WERI-Rb-1 (cell line): ENCODE measurements around the gene MFAP3L.

ENCODE experiments used
- DNase-seq: peaks from one replicate; pipeline ENCODE4 v3.0.0-alpha.2; 2020
- H3K27ac ChIP-seq: fragments of 250-450 bp; sonication (Bioruptor Pico); 2 replicates; pipeline ENCODE4 v1.5.1; 2020; ENCODE audit warnings: mild to moderate bottlenecking, moderate library complexity
- H3K27me3 ChIP-seq: fragments of 250-450 bp; sonication (Bioruptor Pico); 2 replicates; pipeline ENCODE4 v1.5.1; 2021; ENCODE audit warnings: mild to moderate bottlenecking, low read depth, moderate library complexity; ENCODE audit not compliant: insufficient read depth, severe bottlenecking
- H3K36me3 ChIP-seq: fragments of 250-450 bp; sonication (Bioruptor Pico); 2 replicates; pipeline ENCODE4 v1.5.1; 2020; ENCODE audit warnings: mild to moderate bottlenecking, moderate library complexity
- H3K4me3 ChIP-seq: 2 replicates; pipeline ENCODE4 v1.5.1; 2011; ENCODE audit warnings: low read depth, mild to moderate bottlenecking, control low read depth, low read length
- H3K9me3 ChIP-seq: fragments of 250-450 bp; sonication (Bioruptor Pico); 2 replicates; pipeline ENCODE4 v1.5.1; 2021; ENCODE audit warnings: mild to moderate bottlenecking, moderate library complexity; ENCODE audit not compliant: severe bottlenecking
- TF ChIP-seq, protein P1 (sequence below): IDR thresholded peaks from 2 replicates; pipeline ENCODE4 v1.5.1; 2011; ENCODE audit warnings: low read depth, mild to moderate bottlenecking, control low read depth, inconsistent platforms, low read length

Gene MFAP3L

DNA sequence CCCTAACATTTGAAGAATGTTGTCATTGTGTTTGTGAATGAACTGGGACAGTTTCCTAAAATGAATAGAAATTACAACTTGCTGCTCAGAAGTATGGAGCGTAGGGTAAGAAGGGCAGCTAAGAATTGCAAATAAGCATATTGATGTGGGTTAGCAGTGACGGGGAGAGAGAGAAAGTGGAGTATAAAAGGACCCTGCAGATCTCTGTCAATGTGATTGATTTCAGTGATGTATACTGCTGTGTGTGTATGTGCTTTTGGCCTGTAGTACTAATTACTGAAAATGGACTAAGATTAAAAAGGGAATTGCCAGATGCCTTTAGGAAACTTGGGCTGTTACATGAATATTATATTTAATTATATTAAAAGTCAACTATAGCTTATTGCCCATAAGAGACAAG lies 7.8 kb upstream of the MFAP3L start:
- Histone ChIP-seq H3K9me3 (no peaks in the 10 kb centered on the region), H3K27ac (no peak overlapping the region), H3K27me3 (no peaks in the 10 kb centered on the region), H3K4me3 (no peak overlapping the region), H3K36me3 (no peaks in the 10 kb centered on the region)
- no peak for DNase-seq
- TF ChIP-seq, protein P1, sequence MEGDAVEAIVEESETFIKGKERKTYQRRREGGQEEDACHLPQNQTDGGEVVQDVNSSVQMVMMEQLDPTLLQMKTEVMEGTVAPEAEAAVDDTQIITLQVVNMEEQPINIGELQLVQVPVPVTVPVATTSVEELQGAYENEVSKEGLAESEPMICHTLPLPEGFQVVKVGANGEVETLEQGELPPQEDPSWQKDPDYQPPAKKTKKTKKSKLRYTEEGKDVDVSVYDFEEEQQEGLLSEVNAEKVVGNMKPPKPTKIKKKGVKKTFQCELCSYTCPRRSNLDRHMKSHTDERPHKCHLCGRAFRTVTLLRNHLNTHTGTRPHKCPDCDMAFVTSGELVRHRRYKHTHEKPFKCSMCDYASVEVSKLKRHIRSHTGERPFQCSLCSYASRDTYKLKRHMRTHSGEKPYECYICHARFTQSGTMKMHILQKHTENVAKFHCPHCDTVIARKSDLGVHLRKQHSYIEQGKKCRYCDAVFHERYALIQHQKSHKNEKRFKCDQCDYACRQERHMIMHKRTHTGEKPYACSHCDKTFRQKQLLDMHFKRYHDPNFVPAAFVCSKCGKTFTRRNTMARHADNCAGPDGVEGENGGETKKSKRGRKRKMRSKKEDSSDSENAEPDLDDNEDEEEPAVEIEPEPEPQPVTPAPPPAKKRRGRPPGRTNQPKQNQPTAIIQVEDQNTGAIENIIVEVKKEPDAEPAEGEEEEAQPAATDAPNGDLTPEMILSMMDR, result no peak

DNA sequence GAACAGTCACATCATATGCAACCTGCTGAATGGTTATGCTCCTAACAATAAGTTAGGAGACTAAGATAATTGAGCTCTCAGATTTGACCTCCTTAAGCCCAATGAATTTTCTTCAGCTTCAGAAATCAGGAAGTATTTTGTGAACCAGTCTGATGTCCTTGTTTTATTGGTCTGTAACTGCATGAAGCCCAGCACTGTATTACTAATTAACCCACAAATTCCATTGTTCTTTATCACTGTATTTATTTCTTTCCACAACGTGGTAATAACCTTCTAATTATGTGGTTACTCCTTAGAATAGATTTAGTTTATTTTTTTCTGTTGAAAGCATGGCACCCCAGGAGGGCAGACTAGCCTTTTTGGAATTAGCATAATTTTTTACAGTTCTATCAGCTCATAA lies 3.9 kb upstream of the MFAP3L start:
- Histone ChIP-seq H3K27ac (no peak overlapping the region), H3K27me3 (no peaks in the 10 kb centered on the region), H3K9me3 (peaks cover 4% of the 10 kb centered on the region), H3K4me3 (no peak overlapping the region), H3K36me3 (no peaks in the 10 kb centered on the region)
- TF ChIP-seq, protein P1, result no peak
- DNase-seq, result no peak

DNA sequence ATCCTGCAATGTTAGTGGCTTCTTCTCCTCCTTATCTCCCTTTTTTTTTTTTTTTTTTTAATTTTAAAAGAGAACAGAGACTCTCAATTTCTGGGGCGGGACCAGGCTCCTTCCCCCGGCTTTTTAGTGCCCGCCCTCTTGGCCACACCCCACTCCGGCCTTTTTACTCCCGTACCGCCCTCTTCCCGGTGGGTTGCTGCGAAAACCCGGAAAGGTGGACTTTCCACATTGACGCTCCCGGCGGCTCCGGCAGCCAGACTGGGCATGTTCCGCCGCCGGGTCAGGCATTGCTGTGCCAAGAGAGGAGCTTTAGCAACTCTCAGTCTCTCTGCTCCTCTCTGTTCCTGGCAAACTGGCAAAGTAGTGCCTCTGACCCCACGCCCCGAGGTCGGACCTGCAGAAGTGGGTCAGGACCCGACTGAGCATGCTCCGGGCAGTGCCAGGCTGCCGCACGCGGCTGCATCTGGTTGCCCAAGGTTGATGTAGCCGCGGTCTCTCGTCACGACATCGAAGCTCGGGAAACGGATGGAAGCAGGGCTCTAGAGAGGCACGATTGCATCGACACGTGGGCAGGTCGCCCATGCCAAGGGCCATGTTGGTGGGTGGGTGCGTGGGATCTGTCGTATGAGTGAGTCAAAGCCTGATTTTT lies 1.1 kb upstream of the MFAP3L start:
- H3K36me3 ChIP-seq, result peaks cover 5% of the 10 kb centered on the region
- DNase-seq, result peak; percentile 98
- H3K27me3 ChIP-seq, result no peaks in the 10 kb centered on the region
- H3K9me3 ChIP-seq, result peaks cover 4% of the 10 kb centered on the region
- H3K4me3 ChIP-seq, result peak overlapping the region; percentile 54
- TF ChIP-seq, protein P1, result no peak
- peak overlapping the region; percentile 91 for H3K27ac ChIP-seq

DNA sequence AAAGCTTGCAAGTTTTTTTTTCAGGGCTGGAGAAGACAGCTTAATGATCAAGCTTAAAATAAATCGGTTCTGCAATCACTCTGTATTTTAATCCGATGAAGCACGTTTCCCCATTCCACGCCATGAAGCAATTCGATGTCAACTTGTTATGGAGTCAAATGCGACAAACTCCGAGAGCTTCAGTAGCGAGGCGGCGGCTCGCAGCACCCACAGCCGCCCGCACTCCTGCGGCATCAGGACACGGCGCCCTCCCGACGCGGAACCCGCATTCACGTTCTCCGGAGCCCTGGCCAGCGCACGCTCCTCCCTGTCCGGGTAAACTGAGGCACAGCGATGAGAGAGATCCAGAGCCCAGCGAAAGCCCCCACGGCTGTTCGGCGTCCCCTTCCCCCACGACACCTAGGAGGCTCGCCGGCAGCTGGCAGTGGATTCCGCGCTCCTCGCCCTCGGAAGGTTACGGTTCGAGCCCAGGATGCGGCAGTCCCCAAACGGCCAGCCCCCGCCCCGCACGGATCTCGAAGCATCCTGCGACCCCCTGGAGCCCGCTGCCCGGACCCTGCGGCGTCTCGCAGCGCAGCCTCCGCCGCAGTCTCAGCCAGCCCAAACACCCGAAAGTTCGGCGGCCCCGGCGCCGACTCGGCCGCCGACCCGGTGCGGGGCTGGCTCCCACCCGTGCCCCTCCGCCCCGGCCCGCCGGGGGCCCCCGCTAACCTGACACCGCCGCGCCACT lies 507 bp downstream of the MFAP3L start:
- TF ChIP-seq, protein P1, result no peak
- no peaks in the 10 kb centered on the region for H3K27me3 ChIP-seq
- DNase-seq, result peak; percentile 60
- peaks cover 9% of the 10 kb centered on the region for H3K36me3 ChIP-seq
- peak overlapping the region; percentile 91 for H3K27ac ChIP-seq
- peaks cover 4% of the 10 kb centered on the region for H3K9me3 ChIP-seq
- H3K4me3 ChIP-seq, result peak overlapping the region; percentile 83

DNA sequence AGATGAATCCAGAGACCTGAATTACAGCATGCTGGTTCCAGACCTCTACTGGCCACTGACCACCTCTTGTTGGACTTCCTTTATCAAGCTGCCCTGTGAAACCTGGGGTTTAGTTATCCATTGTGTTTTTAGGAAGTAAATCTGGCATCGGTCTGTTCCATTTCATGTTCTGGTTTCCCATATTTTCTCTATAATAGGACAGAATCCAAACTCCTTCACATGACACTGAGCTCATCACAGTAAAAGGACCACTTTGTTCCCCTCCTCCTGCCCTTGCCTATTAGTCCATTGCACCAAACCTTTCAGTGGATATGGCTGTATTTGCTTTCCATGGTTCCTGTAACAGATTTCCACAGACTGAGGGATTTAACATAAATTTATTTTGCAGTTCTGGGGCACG lies 4.0 kb downstream of the MFAP3L start:
- H3K27me3 ChIP-seq, result no peaks in the 10 kb centered on the region
- TF ChIP-seq, protein P1, result no peak
- no peaks in the 10 kb centered on the region for H3K9me3 ChIP-seq
- no peak overlapping the region for H3K27ac ChIP-seq
- H3K36me3 ChIP-seq, result peaks cover 11% of the 10 kb centered on the region
- H3K4me3 ChIP-seq, result no peak overlapping the region
- no peak for DNase-seq

DNA sequence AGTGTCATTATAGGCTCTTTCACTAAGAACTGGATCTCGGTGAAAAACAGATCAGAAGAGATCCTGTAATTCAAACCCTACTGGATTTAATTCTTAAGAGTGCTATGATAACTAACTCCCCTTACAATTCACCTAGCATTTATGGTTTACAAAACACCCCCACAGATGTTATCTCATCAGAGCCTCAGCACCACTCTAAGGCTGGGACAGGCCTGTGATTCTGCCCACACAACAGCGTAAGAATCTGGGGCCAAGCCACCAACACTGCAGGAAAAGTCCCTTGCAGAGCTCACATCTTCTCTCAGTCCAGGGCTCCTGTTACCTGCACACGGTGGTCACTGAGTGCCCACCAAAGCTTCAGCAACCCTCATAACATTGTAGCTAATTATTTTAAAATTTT lies 8.9 kb downstream of the MFAP3L start:
- Histone ChIP-seq H3K36me3 (peaks cover 6% of the 10 kb centered on the region; the same call in 1 of the 2 replicates), H3K27me3 (no peaks in the 10 kb centered on the region), H3K4me3 (no peak overlapping the region), H3K9me3 (no peaks in the 10 kb centered on the region), H3K27ac (peak overlapping the region; percentile 14)
- DNase-seq, result no peak
- TF ChIP-seq, protein P1, result no peak
